ENCODE measurements around the gene MUS81.
"Not testable (repeated sequence)": the region's sequence is repeated elsewhere in the genome, so short reads cannot be mapped to it uniquely, and the experiment has no call there.

MUS81 gene

GRCh38 chr11:65833297-65834030 is 26.8 kb upstream of the MUS81 start, which contains the start of gene SNX32:
TSS of gene SNX32 (plus strand) at chr11:65833963. CDS start at chr11:65834066, 103 bp downstream.
- H3K27ac Mint-ChIP-seq: no peak within 1 kb of the TSS

DNA sequence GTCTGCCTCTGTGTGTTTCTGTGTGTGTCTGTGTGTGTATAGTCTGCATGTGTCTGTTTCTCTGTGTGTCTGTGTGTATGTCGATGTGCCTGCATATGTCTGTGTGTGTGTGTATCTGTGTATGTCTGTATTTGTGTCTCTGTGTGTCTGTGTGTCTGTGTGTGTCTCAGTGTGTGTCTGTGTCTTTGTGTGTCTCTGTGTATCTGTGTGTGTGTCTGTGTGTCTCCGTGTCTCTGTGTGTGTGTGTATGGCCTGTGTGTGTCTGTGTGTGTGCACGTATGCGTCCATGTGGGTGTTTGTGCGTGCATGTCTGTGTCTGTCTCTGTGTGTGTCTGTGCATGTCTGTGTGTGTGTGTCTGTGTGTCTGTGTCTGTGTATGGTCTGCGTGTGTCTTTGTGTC is 26.0 kb upstream of the MUS81 start:
- DNase-seq: no peak
- no peaks in the 10 kb centered on the region for H3K36me3 Mint-ChIP-seq (ENCODE audit: low read depth)
- H3K9me3 Mint-ChIP-seq: no peaks in the 10 kb centered on the region
- H3K4me3 Mint-ChIP-seq: no peak overlapping the region
- H3K4me1 Mint-ChIP-seq (ENCODE audit: low read depth): peaks cover 23% of the 10 kb centered on the region
- H3K27ac Mint-ChIP-seq: no peak overlapping the region
- H3K27me3 Mint-ChIP-seq: no peaks in the 10 kb centered on the region

More at GRCh38 chr11:65833297-65834030, 26.8 kb upstream of the MUS81 start, which contains the start of gene SNX32:
- Mint-ChIP-seq H3K4me3 (no peak within 1 kb of the TSS), H3K4me1 (ENCODE audit: low read depth) (peaks cover 25% of the 10 kb centered on the region), H3K9me3 (no peaks in the 10 kb centered on the region), H3K27me3 (no peaks in the 10 kb centered on the region), H3K36me3 (ENCODE audit: low read depth) (no peaks in the 10 kb centered on the region)
- DNase-seq: peak; percentile 97

DNA sequence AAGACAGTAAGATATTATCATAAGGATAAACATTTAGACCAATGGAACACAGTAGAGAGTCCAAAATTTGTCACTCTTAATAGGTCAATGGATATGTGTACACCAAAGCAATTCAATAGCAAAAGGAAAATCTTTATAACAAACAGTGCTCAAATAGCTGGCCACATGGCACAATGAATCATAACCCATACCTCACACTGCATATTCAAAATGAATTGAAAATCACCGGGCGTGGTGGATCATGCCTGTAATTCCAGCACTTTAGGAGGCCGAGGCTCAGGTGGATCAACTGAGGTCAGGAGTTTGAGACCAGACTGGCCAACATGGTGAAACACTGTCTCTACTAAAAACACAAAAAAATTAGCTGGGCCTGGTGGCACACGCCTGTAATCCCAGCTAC is 18.1 kb upstream of the MUS81 start:
- Mint-ChIP-seq H3K27me3 (no peaks in the 10 kb centered on the region), H3K27ac (no peak overlapping the region), H3K9me3 (no peaks in the 10 kb centered on the region), H3K4me1 (ENCODE audit: low read depth) (no peaks in the 10 kb centered on the region), H3K36me3 (ENCODE audit: low read depth) (no peaks in the 10 kb centered on the region), H3K4me3 (no peak overlapping the region)
- no peak for DNase-seq

- DNase-seq: no peak
- no peak overlapping the region for H3K4me3 Mint-ChIP-seq
- no peak overlapping the region for H3K27ac Mint-ChIP-seq
- H3K9me3 Mint-ChIP-seq: no peaks in the 10 kb centered on the region
- no peaks in the 10 kb centered on the region for H3K4me1 Mint-ChIP-seq (ENCODE audit: low read depth)
- H3K27me3 Mint-ChIP-seq: no peaks in the 10 kb centered on the region
- no peaks in the 10 kb centered on the region for H3K36me3 Mint-ChIP-seq (ENCODE audit: low read depth)
Measured at GRCh38 chr11:65843811-65844210, 16.4 kb upstream of the MUS81 start.

DNA sequence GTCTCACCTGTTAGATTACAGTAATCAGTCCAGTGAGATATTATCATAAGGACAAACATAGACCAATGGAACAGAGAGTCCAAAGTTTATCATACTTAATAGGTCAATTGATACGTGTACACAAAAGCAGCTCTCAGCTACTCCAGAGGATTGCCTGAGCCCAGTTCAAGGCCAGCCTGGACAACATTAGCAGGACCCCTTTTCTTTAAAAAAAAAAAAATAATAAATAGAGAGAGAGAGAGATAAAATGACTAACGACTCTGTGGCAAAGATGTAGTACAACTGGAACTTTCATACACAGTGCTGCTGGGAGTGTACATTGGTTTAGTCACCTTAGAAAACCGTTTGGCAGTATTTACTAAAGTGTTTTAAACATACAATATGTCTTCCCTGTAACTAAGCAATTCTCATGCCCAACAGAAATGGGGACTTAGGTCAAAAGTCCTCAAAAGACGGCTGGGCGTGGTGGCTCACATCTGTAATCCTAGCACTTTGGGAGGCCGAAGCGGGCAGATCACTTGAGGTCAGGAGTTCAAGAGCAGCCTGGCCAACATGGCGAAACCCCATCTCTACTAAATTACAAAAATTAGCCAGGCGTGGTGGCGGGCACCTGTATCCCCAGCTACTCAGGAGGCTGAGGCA is 15.9 kb upstream of the MUS81 start:
- no peaks in the 10 kb centered on the region for H3K9me3 Mint-ChIP-seq
- DNase-seq: no peak
- H3K27ac Mint-ChIP-seq: no peak overlapping the region
- no peaks in the 10 kb centered on the region for H3K27me3 Mint-ChIP-seq
- no peaks in the 10 kb centered on the region for H3K36me3 Mint-ChIP-seq (ENCODE audit: low read depth)
- H3K4me3 Mint-ChIP-seq: no peak overlapping the region
- H3K4me1 Mint-ChIP-seq (ENCODE audit: low read depth): no peaks in the 10 kb centered on the region

DNA sequence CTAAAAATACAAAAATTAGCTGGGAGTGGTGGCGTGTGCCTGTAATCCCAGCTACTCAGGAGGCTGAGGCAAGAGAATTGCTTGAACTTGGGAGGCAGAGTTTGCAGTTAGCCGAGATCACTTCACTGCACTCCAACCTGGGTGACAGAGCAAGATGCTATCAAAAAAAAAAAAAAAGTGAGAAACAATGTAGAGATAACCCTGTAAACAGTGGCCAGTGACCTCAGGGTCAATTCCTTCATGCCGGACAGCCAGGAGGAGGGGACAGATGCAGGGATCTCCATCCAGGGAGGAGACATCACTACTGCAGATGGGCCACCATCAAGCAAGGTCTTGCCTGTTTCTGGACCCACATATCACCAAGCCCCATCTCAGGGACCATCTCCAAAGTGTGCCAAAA is 12.5 kb upstream of the MUS81 start:
- Mint-ChIP-seq H3K36me3 (ENCODE audit: low read depth) (peaks cover 17% of the 10 kb centered on the region), H3K4me1 (ENCODE audit: low read depth) (peaks cover 2% of the 10 kb centered on the region), H3K4me3 (no peak overlapping the region), H3K9me3 (peaks cover 7% of the 10 kb centered on the region), H3K27ac (no peak overlapping the region), H3K27me3 (no peaks in the 10 kb centered on the region)
- DNase-seq: no peak

GRCh38 chr11:65848693-65849092 is 11.5 kb upstream of the MUS81 start:
- not testable (repeated sequence) for H3K27ac Mint-ChIP-seq; H3K4me1 Mint-ChIP-seq (ENCODE audit: low read depth); H3K27me3 Mint-ChIP-seq; DNase-seq; H3K9me3 Mint-ChIP-seq; H3K4me3 Mint-ChIP-seq
- H3K36me3 Mint-ChIP-seq (ENCODE audit: low read depth): peaks cover 26% of the 10 kb centered on the region

DNA sequence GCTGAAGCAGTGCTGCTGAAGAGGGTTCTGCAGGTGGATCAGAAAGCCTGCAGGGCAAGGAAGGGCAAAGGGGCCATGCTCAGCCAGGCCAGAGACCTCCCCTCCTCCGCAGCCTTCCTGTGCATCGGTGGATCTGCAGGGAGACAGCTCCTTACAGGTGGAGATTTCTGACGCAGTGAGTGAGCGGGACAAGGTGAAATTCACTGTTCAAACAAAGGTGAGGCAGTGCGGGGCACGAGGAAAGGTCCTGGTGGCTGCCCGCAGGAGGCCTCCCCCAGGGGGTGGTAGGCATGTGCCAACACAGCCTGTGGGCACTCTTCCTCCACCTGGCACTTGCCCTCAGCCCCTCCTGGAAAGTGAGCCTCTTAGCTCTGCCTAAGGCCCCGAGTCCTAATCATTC is 10.9 kb upstream of the MUS81 start:
- Mint-ChIP-seq H3K27me3 (no peaks in the 10 kb centered on the region), H3K36me3 (ENCODE audit: low read depth) (peaks cover 33% of the 10 kb centered on the region), H3K4me3 (no peak overlapping the region), H3K4me1 (ENCODE audit: low read depth) (peaks cover 11% of the 10 kb centered on the region), H3K27ac (peak overlapping the region; percentile 50), H3K9me3 (peaks cover 7% of the 10 kb centered on the region)
- DNase-seq: no peak

GRCh38 chr11:65849771-65850216 is 10.4 kb upstream of the MUS81 start:
- peaks cover 37% of the 10 kb centered on the region for H3K36me3 Mint-ChIP-seq (ENCODE audit: low read depth)
- no peak for DNase-seq
- peaks cover 7% of the 10 kb centered on the region for H3K9me3 Mint-ChIP-seq
- H3K27me3 Mint-ChIP-seq: no peaks in the 10 kb centered on the region
- peak overlapping the region; percentile 22 for H3K27ac Mint-ChIP-seq
- H3K4me3 Mint-ChIP-seq: no peak overlapping the region
- H3K4me1 Mint-ChIP-seq (ENCODE audit: low read depth): peaks cover 15% of the 10 kb centered on the region

DNA sequence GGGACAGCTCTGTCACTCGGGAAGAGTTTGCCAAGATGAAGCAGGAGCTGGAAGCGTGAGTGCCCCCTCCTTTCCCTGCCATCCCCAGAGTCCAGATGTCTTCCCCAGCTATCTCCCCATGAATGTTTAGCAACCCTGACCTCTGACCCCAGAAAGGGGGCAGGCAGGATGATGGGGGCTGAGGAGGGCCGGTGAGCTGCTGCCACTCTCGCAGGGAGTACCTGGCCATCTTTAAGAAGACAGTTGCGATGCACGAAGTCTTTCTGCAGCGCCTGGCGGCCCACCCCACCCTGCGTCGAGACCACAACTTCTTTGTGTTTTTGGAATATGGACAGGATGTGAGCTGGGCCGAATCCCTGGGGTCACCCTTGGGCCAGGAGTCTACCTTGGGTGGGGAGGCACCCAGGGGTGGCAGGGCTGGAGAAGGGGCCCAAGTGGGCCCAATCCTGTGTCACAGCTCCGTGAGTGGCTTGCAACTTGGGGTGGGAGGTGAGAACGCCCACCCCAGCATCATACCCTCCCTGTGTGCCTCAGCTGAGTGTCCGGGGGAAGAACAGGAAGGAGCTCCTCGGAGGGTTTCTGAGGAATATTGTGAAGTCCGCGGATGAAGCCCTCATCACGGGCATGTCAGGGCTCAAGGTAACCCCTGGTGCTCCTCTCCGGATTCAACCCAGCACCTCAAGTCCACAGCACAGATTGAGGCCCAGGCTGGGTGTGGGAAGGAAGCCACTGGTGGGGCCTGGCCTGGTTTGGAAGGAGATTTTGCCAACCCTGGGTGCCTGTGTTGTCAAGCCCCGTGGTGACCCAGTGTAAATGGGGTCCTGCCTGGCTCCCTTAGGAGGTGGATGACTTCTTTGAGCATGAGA is 9.8 kb upstream of the MUS81 start:
- peaks cover 20% of the 10 kb centered on the region for H3K4me1 Mint-ChIP-seq (ENCODE audit: low read depth)
- no peak for DNase-seq

GRCh38 chr11:65851083-65851579 is 9.1 kb upstream of the MUS81 start:
- H3K9me3 Mint-ChIP-seq: peaks cover 7% of the 10 kb centered on the region
- H3K4me3 Mint-ChIP-seq: no peak overlapping the region
- H3K36me3 Mint-ChIP-seq (ENCODE audit: low read depth): peaks cover 51% of the 10 kb centered on the region
- no peak for DNase-seq
- peak overlapping the region; percentile 39 for H3K27ac Mint-ChIP-seq
- H3K4me1 Mint-ChIP-seq (ENCODE audit: low read depth): peaks cover 27% of the 10 kb centered on the region
- no peaks in the 10 kb centered on the region for H3K27me3 Mint-ChIP-seq

More for the DNA sequence above, 9.8 kb upstream of the MUS81 start:
- Mint-ChIP-seq H3K4me3 (no peak overlapping the region), H3K9me3 (peaks cover 7% of the 10 kb centered on the region), H3K36me3 (ENCODE audit: low read depth) (peaks cover 44% of the 10 kb centered on the region), H3K27me3 (no peaks in the 10 kb centered on the region), H3K27ac (peak overlapping the region; percentile 22)

DNA sequence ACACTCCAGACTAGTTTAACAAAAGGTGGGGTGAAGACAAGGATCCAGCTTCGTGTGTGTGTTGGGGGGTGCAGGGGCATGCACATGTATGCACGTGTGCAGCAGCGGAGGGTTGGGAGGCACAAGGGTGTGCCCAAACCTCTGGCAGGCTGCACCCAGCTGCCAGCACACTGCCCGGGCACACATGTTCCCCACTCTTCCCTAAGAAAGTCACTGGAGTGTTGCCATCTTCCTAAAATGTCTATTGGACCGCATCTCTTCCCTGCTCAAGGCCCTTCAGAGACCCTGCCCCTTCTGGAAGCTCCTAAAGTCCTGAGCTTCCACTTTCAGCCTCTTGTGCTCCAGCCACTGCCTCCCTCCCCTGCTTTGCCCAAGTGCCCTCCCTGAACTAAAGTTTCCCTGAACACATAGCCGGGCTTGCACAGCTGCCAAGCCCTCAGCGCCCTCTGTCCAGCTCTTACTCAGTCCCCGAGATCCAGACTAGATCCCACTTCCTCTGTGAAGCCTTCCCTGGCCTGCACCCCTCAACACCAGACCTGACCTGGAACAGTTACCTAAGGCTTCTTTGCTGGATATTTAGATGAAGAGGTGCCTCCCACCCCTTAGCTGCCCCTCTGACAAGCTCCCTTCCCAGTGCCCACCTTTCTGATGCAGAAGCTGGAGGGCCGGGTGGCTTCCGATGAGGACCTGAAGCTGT is 8.3 kb upstream of the MUS81 start:
- Mint-ChIP-seq H3K27ac (peak overlapping the region; percentile 39), H3K9me3 (peaks cover 7% of the 10 kb centered on the region), H3K36me3 (ENCODE audit: low read depth) (peaks cover 59% of the 10 kb centered on the region), H3K4me3 (no peak overlapping the region), H3K27me3 (no peaks in the 10 kb centered on the region), H3K4me1 (ENCODE audit: low read depth) (peaks cover 34% of the 10 kb centered on the region)
- no peak for DNase-seq

DNA sequence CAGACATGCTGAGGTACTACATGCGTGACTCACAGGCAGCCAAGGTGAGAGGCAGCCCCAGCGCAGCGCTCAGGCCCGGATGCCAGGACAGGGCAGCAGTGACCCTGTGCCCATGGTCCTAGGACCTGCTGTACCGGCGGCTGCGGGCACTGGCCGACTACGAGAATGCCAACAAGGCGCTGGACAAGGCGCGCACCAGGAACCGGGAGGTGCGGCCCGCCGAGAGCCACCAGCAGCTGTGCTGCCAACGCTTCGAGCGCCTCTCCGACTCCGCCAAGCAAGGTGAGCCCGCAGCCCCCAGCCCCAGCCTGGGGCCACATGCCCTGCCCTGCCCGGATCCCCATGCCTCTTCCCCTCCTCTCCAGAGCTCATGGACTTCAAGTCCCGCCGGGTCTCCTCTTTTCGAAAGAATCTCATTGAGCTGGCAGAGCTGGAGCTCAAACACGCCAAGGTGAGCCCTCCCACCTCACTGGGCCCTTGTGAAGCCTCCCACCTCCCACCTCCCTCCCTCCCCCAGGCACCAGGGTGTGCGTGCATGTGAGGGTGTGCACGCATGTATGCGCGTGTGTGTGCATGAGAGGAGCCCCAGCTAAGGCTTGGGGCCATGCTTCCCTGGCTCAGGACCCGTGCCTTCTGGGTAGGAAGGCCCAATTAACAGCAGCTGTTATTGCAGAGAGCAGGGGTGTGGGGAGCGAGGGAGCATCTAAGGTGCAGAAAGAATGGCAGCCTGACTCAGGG is 7.6 kb upstream of the MUS81 start:
- Mint-ChIP-seq H3K36me3 (ENCODE audit: low read depth) (peaks cover 61% of the 10 kb centered on the region), H3K4me1 (ENCODE audit: low read depth) (peaks cover 34% of the 10 kb centered on the region), H3K27ac (peak overlapping the region; percentile 88), H3K9me3 (peaks cover 7% of the 10 kb centered on the region), H3K4me3 (no peak overlapping the region), H3K27me3 (no peaks in the 10 kb centered on the region)
- peak; percentile 32 for DNase-seq

Data from activated T-cell treated with anti-CD3 and anti-CD28 coated beads, Interleukin-2, amount 50 U/mL, for 24 hours (primary cell).